GM19397 (cell line): ENCODE data around the gene PRCP.

Experiments used
- ATAC-seq: cut with Tn5 transposase; IDR thresholded peaks from one replicate; pipeline ENCODE4 v1.9.1; 2021; ENCODE audit warnings: mild to moderate bottlenecking, moderate library complexity; ENCODE audit not compliant: unreplicated experiment

The PRCP gene

GRCh38 chr11:82790723-82791484, 109.3 kb downstream of the PRCP start:
- no peak for ATAC-seq

DNA sequence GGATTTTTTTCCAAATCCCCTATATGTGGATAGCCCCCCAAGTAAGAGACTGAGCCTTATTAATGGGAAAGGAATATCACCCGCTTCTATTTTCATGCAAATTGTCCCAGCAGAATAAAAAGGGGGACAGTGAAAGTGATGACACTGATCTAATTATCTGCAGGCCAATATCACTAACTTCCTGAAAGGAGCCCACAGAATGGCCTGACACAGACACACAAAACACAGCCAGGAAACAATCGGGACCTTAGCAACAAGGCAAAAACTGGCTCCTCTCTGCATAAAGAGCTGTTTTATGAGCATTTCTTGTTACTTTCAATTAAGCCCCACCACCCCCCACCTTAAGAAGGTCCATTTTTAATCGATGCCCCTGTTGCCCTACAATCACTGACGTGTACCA, 112.2 kb downstream of the PRCP start:
- no peak for ATAC-seq

GRCh38 chr11:82786836-82787235, 113.4 kb downstream of the PRCP start:
- ATAC-seq = no peak

GRCh38 chr11:82786001-82786400, 114.2 kb downstream of the PRCP start:
- no peak for ATAC-seq

GRCh38 chr11:82782825-82783374, 117.3 kb downstream of the PRCP start:
- no peak for ATAC-seq

DNA sequence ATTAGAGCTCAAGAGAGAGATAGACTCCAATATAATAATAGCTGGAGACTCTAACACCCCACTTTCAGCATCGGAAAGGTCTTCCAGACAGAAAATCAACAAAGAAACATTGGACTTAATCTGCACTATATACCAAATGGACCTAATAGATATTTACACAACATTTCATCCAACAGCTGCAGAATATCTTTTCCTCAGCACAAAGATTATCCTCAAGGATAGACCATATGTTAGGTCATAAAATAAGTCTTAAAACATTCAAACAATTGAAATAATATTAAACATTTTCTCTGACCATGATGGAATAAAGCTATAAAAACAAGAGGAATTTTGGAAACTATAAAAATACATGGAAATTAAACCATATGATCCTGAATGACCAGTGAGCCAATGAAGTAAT, 121.5 kb downstream of the PRCP start:
- ATAC-seq = no peak

- ATAC-seq = no peak
Measured at GRCh38 chr11:82776377-82776776, 123.9 kb downstream of the PRCP start.

DNA sequence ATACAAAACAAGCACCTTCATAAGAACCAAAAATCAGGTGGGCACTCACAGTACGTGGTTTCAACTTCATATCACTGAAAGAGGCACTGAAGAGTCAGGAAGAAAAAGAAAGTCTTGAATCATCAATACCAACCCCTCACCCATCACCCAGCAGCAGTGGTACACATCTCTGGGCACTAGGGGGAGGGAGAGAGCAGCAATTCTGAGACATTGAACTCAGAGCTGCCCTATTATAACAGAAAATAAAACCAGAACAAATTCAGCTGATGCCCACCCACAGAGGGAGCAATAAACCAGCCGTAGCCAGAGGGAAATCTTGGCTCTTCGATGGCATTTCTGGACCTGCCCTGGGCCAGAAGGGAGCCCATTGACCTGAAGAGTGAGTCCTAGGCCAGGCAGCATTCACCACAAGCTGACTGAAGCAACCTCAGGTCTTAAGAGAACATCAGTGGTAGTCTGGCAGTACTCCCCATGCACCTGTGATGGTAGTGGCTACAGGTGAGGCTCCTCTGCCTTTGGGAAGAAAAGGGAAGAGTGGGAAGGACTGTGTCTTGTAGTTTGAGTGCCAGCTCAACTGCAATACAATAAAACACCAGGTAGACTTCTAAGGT, 124.4 kb downstream of the PRCP start:
- ATAC-seq = peak; percentile 97

DNA sequence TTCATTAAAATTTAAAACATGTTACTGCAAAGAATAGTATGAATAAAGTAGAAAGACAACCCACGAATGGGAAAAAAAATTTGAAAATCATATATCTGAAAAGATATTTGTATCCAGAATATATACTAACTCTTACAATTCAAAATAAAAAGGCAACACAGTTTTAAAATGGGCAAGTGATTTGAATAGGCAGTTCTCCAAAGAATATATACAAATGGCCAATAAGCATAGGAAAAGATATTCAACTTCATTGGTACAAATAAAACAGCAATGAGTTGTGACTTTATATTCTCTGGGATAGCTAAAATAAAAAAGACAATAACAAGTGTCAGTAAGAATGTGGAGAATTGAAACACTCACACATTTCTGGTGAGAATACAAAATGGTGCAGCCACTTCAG, 125.0 kb downstream of the PRCP start:
- ATAC-seq = no peak
